ENCODE results near the gene MAGEL2. TPM values are rescaled to one million over a fixed set of nuclear protein-coding genes. Genes with fewer than 3 reads are reported as not detected.

Gene MAGEL2
- 27.1 TPM for total RNA-seq (ENCODE audit: unreplicated experiment)
- long read RNA-seq, full-length matches to known transcripts = 3 of 3 reads
- long read RNA-seq, partial matches to known transcripts = 0 of 3 reads
- long read RNA-seq, other reads (novel, unspliced or antisense) = 0 of 3 reads

GRCh38 chr15:23647421-23648370 lies at the start of gene MAGEL2:
MAGEL2 (minus strand) TSS chr15:23647867; CDS start chr15:23647742, 125 bp downstream.
- Mint-ChIP-seq H3K27ac (ENCODE audit: unreplicated experiment) (peak within 1 kb of the TSS; percentile 95), H3K4me3 (ENCODE audit: unreplicated experiment) (peak within 1 kb of the TSS; percentile 94), H3K36me3 (ENCODE audit: unreplicated experiment) (no peaks in the 10 kb centered on the region), H3K27me3 (ENCODE audit: unreplicated experiment) (peaks cover 11% of the 10 kb centered on the region), H3K4me1 (ENCODE audit: low read depth, unreplicated experiment) (peaks cover 24% of the 10 kb centered on the region), H3K9me3 (ENCODE audit: unreplicated experiment) (peaks cover 10% of the 10 kb centered on the region)
- DNase-seq = peak; percentile 82
- TF ChIP-seq, protein P1, sequence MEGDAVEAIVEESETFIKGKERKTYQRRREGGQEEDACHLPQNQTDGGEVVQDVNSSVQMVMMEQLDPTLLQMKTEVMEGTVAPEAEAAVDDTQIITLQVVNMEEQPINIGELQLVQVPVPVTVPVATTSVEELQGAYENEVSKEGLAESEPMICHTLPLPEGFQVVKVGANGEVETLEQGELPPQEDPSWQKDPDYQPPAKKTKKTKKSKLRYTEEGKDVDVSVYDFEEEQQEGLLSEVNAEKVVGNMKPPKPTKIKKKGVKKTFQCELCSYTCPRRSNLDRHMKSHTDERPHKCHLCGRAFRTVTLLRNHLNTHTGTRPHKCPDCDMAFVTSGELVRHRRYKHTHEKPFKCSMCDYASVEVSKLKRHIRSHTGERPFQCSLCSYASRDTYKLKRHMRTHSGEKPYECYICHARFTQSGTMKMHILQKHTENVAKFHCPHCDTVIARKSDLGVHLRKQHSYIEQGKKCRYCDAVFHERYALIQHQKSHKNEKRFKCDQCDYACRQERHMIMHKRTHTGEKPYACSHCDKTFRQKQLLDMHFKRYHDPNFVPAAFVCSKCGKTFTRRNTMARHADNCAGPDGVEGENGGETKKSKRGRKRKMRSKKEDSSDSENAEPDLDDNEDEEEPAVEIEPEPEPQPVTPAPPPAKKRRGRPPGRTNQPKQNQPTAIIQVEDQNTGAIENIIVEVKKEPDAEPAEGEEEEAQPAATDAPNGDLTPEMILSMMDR (IDR thresholded peaks at IDR 0.05; ENCODE audit: partially characterized antibody, unreplicated experiment) = no peak

DNA sequence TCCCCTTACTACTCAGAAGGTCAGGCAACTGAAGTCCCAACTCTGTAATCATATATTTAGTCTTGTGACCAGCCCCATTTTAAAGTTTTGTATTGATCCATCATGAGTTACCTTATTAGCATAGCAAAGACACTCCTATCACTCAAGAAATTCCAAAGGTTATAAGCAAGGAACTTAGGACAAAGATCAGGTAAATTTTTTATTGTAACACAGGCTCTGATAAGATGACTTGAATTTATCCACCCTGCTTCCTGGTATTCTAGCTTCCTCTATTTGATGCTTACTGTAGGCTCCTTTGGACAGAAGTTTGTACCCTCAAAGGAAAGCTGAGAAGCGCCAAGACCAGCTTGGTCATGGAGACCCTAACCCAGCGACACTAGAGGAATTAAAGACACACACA lies 47.6 kb upstream of the MAGEL2 start:
- no peak overlapping the region for H3K27ac Mint-ChIP-seq (ENCODE audit: unreplicated experiment)
- H3K4me1 Mint-ChIP-seq (ENCODE audit: low read depth, unreplicated experiment) = peaks cover 4% of the 10 kb centered on the region
- no peaks in the 10 kb centered on the region for H3K9me3 Mint-ChIP-seq (ENCODE audit: unreplicated experiment)
- peaks cover 7% of the 10 kb centered on the region for H3K36me3 Mint-ChIP-seq (ENCODE audit: unreplicated experiment)
- no peak for DNase-seq
- H3K4me3 Mint-ChIP-seq (ENCODE audit: unreplicated experiment) = no peak overlapping the region
- TF ChIP-seq, protein P1 (IDR thresholded peaks at IDR 0.05; ENCODE audit: partially characterized antibody, unreplicated experiment) = no peak
- peaks cover 2% of the 10 kb centered on the region for H3K27me3 Mint-ChIP-seq (ENCODE audit: unreplicated experiment)

DNA sequence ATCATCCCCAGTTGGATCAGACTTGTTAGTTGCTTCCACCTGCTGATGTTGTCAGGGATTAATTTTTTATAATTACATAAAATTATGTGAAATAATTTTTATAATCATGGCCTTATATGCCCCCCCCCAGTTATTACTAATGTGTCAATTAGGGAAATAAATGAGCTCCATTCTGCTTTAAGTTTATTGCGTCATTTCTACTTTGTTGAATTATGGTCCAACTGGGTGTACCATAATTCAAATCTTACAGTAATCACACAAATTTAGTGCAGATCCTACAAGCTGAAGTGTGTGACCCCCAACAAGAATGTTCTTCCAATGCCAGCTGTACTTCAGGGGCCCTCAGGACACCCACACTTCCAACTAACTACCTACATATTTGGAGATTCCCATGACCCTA lies 46.9 kb upstream of the MAGEL2 start:
- TF ChIP-seq, protein P1 (IDR thresholded peaks at IDR 0.05; ENCODE audit: partially characterized antibody, unreplicated experiment) = no peak
- Mint-ChIP-seq H3K36me3 (ENCODE audit: unreplicated experiment) (peaks cover 7% of the 10 kb centered on the region), H3K4me1 (ENCODE audit: low read depth, unreplicated experiment) (peaks cover 10% of the 10 kb centered on the region), H3K27me3 (ENCODE audit: unreplicated experiment) (peaks cover 2% of the 10 kb centered on the region), H3K4me3 (ENCODE audit: unreplicated experiment) (no peak overlapping the region), H3K27ac (ENCODE audit: unreplicated experiment) (no peak overlapping the region), H3K9me3 (ENCODE audit: unreplicated experiment) (no peaks in the 10 kb centered on the region)
- no peak for DNase-seq

DNA sequence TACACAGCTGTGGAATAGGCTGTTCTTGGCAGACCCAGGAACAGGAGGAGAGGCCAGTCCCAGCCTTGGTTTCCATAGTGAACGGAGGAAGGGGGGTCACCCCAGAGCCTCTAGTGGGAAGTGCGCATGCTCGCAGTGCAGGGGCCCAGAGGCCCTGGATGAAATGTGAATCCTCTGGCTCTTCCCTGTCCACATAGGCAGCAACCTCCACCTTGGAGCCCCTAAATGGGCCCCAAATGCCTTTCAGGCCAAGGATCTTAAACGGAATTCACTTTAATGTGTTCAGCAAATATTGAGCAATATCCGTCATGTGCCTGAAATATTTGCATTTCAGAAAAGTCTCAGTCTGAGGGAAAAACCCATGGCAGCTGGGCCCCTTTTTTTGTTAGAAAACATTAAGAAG lies 42.8 kb upstream of the MAGEL2 start:
- Mint-ChIP-seq H3K36me3 (ENCODE audit: unreplicated experiment) (peaks cover 7% of the 10 kb centered on the region), H3K27ac (ENCODE audit: unreplicated experiment) (no peak overlapping the region), H3K4me1 (ENCODE audit: low read depth, unreplicated experiment) (peaks cover 11% of the 10 kb centered on the region), H3K27me3 (ENCODE audit: unreplicated experiment) (peaks cover 10% of the 10 kb centered on the region), H3K4me3 (ENCODE audit: unreplicated experiment) (no peak overlapping the region), H3K9me3 (ENCODE audit: unreplicated experiment) (peaks cover 2% of the 10 kb centered on the region)
- TF ChIP-seq, protein P1 (IDR thresholded peaks at IDR 0.05; ENCODE audit: partially characterized antibody, unreplicated experiment) = no peak
- peak; percentile 57 for DNase-seq

GRCh38 chr15:23690015-23690414 lies 42.3 kb upstream of the MAGEL2 start:
- peaks cover 3% of the 10 kb centered on the region for H3K36me3 Mint-ChIP-seq (ENCODE audit: unreplicated experiment)
- TF ChIP-seq, protein P1 (IDR thresholded peaks at IDR 0.05; ENCODE audit: partially characterized antibody, unreplicated experiment) = no peak
- H3K9me3 Mint-ChIP-seq (ENCODE audit: unreplicated experiment) = peaks cover 2% of the 10 kb centered on the region
- H3K4me1 Mint-ChIP-seq (ENCODE audit: low read depth, unreplicated experiment) = peaks cover 11% of the 10 kb centered on the region
- DNase-seq = no peak
- H3K4me3 Mint-ChIP-seq (ENCODE audit: unreplicated experiment) = no peak overlapping the region
- peaks cover 10% of the 10 kb centered on the region for H3K27me3 Mint-ChIP-seq (ENCODE audit: unreplicated experiment)
- no peak overlapping the region for H3K27ac Mint-ChIP-seq (ENCODE audit: unreplicated experiment)
